Iris pigment epithelial cell (primary cell): ENCODE results near the gene NCKAP5.

ENCODE experiments used
- DNase-seq: peaks from one replicate; pipeline ENCODE4 v3.0.0-alpha.2; 2011; ENCODE audit warnings: low read depth

Gene NCKAP5

DNA sequence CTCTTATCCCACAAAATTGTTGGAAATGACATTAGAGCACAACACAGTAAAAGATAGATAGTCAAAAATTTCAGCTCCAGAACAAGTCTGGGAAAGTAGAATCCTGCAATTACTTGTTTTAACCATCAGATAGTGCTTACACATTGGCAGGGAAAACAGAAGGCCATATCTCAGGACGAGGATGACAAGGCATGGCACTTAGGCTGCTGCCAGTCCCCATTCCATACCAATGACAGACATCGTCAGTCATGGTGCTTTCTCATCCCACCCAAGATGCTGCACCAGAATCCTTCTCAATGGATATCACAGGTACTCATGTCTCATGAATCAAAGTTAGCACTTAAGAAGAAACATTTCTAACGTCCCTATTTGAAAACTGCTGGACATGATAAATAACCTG lies 187.3 kb downstream of the NCKAP5 start:
- DNase-seq, result no peak

DNA sequence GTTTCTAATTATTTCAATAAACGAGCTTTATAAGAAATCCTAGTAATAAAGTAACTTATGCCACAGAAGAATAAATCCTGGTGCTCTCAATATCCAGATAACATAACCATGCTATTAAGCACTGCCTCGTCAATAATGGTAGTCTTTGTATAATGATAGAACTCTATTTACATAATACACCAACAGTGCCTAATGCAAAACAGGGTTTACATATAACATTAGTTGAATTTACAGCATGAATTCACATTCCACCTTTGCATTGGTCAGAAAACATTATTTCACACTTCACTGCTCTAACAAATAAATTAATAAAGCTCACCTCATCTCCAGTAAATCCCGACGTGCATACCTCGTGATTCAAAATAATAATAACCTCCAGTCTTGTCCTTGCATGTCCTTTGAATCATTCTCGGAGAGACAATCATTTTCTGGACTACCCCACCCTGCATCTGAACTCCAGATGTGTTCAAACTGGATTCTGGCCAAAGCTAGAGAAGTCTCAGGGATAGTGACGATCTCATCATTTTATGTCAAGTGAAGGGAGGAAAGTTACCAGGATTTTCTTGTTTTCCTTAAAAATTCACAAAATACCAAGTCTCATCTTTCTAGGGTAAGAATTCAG lies 189.2 kb downstream of the NCKAP5 start:
- no peak for DNase-seq

DNA sequence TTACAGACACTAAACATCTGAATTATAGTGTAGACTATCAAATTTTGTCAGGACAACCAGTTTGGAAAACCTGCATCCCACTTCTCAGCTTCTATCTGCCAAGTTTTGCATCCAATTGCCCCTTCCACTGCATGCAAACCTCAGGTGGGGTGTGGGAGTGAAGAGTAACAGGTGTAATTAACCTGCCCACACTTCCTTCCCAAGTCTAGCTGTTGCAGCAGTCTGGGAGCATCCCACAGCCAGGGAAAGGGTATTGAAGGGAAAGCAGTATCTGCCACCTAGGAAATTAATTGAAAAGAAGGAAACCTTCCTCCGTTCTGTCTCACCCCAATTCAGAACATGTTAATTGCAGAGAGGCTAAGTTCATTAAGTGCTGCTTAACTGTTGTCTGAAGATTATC lies 189.9 kb downstream of the NCKAP5 start:
- DNase-seq, result no peak

DNA sequence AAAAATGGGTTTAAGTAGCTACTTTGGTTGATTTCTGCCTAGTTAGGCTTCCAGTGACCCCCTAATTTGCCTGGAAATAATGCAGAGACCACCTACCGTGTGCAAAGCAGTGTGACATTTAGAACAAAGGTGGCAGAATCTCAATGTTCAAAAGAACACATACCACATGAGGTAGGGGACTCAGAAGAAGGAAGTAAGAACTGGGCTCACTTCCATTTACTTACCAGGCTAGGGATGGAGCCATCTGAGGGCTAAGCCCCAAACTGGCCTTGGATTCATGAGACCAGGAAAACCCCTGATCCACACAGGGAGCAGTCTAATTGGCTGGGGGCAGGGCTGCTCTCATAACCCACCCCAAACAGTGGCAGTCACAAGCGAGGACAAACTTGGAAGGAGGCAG lies 190.7 kb downstream of the NCKAP5 start:
- no peak for DNase-seq

DNA sequence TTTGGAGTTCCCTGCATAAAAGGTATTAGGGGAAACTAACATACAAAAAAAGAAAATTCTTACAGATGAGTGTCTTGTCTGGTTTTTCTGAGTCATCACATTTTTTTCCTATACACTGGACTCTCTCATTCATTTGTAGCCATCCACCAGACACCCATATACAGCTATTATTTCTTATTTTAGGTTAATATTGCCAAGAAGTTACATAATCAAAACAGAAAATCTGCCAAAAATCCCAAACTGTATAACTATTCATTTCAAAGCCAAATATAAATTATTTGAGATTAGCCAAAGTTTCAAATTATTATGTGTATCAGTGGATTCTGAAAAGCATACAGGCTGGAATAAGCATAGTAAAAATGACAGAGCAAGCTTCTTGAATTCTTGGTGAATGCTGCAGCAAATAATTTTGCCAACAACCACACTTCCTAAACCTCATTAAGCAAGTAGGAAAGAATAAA lies 191.2 kb downstream of the NCKAP5 start:
- DNase-seq, result peak; percentile 78

DNA sequence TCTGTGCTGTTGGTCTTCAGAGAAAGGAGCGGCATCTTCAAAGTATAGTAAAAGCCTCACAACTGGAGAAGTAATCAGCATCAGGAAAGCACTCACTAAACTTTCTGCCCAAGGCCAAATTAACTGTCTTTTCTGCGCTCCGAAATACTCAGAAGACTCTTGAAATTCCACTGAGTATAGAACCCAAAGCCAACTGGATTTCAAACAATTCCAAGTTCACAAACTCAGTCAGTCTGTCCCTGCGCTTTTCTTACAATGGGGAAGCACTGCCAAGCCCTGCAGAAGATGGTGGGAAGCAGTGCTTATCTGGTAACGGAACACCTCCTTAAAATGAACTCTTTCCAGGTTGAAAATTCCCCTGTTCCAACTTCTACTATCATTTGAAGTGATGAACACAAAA lies 193.5 kb downstream of the NCKAP5 start:
- no peak for DNase-seq

DNA sequence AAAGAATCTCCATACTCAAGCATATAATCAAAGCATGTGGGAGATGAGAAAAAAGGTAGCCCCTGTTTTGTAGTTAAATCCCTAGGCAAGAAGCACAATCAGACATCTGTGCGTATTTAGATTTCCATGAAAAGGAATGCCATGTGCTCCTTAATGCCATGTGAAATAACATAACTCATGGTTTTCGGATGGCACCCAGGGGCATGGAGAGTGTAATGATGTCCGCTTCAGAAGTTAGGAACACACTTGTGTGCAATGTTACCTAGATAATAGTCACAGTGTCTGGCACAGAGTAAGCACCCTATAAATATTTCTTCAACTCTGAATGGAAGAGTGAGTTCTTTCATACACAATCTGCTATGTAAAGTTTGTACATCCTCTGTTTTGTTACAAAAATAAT lies 197.0 kb downstream of the NCKAP5 start:
- no peak for DNase-seq

DNA sequence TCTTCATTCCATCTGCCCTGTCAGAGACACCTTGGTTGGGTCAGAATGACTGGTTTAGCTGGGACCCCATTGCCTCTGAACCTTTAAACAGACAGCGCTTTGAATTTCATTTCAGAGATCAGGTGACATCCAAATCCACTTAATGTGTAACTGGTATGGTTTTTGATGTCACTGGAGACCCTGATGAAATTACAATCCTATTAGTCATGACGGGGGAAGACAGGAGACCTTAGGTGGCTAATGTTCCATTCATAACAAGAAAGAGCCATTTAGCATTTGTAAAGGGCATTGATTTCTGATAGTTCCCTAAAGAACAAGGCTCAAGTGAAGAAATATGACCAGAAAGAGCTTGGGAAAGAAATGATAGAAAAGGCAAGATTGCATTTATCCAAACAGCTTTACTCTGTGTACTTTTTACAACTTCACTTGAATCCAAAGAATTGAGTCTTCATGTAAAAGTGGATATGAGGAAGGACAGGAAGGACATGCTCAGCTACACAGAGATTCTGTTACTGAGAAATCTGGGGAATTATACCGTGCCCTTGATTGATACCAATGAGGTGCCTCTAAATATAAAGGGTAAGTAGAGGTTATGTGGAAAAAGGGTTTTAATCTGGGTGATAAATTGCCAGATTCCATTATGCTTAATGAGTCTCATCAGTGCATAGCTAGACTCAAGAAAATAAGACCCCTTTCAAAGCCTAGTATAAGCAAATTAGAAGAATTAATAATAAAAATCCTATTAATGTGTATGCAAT lies 198.2 kb downstream of the NCKAP5 start:
- DNase-seq, result no peak

DNA sequence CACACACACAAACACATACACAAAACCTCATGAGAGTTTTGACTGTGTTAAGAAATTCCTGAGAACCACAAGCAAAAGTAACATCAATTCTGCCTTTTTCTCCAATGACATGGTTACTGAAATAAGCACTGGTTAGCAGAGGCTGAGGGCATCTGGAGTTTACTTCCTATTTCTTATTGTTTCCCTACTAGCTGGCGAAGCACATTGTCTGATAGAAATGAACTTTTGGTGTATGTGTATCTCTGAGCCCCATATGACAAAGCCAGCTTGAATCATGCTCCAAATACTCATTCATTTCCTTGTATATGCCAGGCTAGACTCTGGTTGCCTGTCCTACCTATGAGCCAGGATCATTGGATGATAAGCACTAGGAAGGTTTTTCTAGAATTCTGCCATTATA lies 203.1 kb downstream of the NCKAP5 start:
- DNase-seq, result peak; percentile 38

DNA sequence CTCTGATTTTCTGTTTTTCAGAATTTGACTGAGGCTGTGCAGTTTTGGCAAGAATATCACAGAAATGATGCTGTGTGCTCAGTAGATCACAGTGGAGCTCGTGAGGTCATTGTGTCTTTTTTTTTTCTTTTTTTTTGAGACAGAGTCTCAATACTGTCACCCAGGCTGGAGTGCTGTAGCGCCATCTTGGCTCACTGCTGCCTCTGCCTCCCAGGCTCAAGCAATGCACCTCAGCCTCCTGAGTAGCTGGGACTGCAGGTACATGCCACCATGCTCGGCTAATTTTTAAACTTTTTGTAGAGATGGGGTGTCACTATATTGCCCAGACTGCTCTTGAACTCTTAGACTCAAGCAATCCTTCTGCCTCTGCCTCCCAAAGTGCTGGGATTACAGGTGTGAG lies 203.6 kb downstream of the NCKAP5 start:
- no peak for DNase-seq

DNA sequence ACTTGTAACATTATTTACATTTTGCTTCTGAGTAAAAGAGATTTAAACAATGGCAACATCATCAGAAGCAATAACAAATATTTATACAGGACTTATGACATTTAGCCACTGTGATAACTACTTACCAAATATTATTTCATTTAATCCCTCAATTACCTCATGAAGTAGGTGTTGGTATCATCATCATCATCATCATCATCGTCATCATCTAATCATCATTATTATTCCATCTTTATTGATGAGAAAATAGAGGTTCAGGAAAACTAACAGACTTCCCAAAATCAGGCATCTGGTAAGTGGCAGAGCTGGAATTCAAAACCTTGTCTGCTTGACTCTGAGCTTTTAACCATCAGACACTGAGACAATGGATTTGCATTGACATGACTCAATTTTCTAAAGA lies 204.4 kb downstream of the NCKAP5 start:
- no peak for DNase-seq

DNA sequence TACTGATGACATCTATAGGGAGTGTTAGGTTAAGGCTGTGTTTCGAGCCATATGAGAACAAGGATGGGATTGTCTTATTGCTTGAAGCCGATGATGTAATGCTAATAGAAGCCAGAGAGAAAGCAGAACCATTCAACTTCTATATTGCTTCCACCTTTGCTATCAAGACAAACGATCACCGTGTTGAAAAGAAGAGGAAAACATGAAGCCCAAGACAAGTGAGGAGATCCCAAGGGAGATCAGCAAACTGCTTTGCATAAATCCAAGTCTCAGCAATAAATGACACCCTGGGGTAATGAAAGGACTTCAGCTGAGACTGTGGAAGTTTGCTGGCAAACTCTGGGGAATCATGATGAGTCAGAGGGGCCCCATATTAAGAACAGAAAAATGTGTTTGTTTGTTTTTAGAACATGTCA lies 206.2 kb downstream of the NCKAP5 start:
- DNase-seq, result peak; percentile 82

DNA sequence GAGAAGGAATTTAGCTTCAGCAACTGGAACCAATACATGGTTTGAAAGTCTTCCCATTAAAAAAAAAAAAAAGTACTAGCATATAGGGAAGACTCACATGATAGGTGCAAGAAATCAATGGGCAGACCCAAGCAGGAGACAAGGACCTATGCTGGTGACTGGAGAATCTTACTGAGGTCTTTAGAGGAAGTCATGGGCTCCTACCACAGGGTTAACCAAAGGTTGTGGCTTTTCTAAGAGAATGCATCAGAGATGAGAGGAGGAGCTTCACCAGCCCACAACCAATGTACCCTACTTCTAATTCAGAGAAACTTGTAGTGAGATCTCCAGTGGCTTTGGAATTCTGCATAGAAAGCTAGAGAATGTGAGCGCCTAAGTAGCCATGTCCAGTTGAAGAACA lies 207.4 kb downstream of the NCKAP5 start:
- DNase-seq, result no peak

DNA sequence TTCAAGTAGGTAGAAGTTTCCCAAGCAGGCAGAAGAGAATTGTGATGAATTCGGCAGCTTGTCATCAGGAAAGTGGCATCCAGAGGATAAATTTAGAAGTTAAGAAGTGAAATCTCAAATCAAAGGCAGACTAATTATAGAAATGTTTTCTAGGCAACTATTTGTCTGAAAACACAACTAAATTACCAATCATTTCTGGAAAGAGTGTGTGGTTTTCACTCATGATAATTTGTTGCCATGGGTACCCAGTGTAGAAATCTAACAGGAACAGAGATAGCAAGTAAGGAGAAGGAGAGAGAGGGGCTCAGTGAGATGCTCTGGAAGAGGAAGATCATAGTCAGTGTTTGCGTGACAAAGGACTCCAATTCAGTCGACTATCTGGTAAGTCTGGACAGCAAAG lies 208.1 kb downstream of the NCKAP5 start:
- no peak for DNase-seq

DNA sequence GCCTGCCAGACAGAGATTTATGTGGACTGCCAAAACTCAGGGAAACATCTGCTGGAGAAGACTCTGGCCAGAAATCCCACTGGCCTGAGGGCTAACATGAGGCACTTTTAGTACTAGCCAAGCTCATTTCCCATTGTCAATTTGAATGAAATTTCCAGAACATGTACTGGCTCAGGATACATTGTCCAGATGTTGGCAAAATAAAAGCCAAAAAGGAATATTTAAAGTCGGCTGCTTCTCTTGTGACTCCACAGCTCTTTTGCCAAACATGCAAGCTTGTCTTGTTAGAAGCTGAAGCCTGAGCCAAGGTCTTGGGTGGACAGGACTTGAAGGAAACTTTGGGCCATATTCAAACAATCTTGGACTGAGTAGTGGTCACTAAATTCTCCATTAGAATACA lies 215.5 kb downstream of the NCKAP5 start:
- no peak for DNase-seq

DNA sequence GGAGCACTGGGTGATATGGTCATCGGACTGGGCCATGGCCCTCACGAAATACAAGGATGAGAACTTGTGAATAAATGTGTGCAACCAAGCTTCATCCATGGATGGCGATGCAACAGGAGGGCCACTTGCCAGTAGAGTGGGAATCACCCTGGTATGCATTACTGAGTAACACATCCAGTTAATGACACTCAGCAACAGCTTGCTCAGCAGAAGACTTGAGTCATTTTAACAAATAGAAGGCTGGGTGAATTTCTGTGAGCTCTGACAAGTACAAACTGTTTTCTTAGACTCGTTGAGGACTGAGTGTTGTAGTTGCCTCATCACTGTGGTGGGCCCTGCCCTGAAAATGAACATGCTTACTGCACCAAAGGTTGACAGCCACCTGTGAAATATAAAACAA lies 221.6 kb downstream of the NCKAP5 start:
- DNase-seq, result peak; percentile 89

DNA sequence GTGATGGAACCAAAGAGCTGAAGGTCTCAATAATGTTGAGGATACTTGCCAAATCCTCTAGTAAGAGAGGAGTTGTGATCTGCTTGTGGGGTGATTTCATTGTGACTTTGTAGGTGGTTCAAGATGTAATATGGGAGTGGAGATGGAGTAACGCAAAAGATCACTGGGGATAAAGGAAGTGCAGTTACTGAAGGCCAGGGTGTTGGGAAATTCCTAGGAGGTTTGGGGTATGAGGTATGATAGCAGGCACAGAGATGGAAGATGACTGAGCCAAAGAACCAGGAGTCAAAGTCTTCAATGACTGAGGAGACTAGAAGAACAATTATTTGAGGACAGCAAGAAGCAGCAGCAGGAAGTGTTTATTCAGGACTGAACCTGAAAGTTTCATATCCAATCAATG lies 222.6 kb downstream of the NCKAP5 start:
- DNase-seq, result no peak

DNA sequence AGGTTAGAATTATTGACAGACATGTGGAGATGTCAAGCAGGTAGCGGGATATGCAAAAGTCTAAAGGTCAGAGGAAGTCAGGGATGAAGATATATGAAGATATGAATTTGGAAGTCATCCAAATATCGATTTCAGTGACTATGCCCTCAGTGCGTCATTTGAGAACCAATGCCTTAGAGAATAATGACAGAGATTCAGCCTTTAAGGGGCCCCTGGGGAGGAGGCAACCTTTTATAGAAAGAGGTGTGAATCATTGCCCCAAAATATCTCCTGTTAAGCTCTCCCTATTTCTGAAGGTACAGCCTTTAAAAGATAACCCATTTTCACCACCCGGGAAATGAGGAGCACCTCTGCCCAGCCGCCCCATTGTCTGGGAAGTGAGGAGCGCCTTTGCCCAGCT lies 223.4 kb downstream of the NCKAP5 start:
- DNase-seq, result no peak

DNA sequence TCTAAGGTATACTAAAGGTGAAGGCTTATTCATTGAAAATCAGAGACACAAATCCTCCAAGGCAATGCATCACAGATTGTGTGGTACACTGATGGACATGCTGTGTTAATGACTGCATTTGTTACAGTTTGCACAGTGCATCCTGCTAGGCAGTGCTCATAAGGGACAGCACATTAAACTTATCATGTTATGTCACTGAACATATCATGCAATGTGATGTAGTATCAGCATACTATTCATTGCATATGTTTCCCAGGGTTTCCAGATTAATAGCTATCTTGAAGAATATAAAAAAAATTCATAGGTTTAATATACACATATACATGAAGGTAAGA lies 225.3 kb downstream of the NCKAP5 start:
- DNase-seq, result no peak

DNA sequence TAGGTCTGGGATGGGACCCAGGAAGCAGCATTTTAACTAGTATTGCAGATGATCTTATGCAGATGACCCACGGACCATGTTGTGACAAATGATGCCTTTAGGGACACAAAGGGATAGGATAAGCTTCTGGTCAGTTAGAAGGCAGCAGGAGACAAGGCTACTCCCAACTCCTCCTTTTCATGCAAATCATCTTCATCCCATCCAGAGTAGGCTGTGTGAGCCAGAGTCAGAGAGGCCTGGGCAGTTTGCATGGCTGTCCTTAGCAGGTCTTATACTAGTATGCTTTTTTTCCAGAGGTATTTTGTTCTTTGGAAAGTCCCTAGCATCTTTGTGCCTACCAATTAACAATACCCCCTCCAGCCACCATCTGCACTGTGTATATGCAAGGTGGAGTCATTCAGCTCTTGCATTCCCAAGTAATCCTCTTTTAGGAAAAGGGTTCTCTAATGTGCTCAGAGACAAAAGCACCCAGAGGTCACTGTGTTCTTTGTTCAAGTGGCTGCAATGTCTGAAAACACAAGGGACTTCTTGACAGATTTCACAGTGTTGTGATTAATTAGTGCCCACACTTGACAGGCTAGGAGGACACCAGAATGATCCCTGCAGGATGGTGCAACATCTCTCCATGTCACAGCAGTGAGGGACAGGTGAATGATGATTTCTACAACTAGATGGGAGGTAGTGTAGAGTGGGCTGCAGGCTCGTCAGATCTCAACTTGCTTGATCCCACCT lies 225.8 kb downstream of the NCKAP5 start:
- DNase-seq, result no peak

DNA sequence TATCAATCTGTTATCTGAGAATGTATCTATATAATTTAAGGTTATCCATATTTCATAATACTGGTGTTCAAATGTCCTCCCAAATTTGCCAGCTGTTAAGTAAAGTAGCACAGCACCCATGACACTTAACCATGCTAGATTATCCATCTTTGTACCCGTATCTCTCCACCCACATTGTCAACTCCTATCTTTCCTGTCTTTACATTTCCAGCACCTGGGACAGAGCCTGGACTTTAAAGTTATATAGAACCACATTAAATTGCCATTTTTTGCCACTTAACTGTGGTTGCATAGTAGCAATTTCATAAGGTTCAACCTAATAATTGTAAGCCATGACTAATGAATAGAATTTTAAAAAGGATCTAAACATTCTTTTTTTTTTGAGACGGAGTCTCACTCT lies 226.7 kb downstream of the NCKAP5 start:
- no peak for DNase-seq

DNA sequence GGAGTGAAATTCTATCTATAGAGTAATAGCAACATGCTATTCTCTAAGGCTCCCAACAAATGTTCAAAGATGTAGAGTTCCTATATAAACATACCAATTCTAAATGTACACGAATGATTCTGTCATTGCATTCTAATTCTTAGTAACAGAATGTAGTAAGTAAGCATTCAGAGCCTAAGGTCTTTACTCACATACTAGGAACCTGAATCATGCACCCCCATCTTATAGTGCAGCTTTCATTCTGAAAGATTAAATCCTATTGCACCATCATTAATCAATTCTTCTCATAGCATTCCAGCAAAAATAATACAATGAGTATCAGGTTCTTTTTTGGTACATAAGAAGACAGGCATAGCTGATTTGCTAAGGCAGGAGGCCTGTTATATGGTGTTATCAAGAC lies 230.0 kb downstream of the NCKAP5 start:
- peak; percentile 54 for DNase-seq

DNA sequence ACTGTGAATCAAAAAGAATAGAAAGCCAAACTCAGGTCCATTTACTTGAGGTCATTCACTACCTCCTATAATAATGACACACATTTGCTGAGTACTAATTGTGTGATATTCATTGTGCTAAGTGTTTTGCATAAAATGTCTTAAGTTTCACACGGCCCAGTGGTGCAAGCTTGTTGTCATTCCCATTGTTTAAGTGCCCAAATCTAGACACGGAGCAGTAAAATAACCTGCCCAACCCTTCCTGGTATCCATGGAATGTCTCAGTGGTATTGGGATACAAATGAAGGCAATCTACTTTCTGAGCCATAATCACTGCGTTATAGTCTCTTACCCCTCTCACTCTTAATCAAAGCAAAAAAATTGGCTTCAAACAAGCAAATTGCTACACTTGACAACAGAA lies 233.3 kb downstream of the NCKAP5 start:
- DNase-seq, result no peak
